Skeletal muscle tissue (tissue), 4 donors: ENCODE measurements around the gene DYRK2. TPM values are rescaled to one million over a fixed set of nuclear protein-coding genes. Genes with fewer than 3 reads are reported as not detected.

Experiments used
- H3K27ac ChIP-seq: one replicate; pipeline ENCODE4 v1.7.0; 2013; ENCODE audit warnings: mild to moderate bottlenecking, low read depth, low read length, inconsistent platforms
- H3K27me3 ChIP-seq, 3 donors: one replicate each; pipeline ENCODE4 v1.7.0; 2013; ENCODE audit warnings: low read length in 3 of 3; ENCODE audit not compliant: control insufficient read depth in 3 of 3, insufficient read depth in 3 of 3
- H3K36me3 ChIP-seq, 3 donors: one replicate each; pipeline ENCODE4 v1.7.0; 2013; ENCODE audit warnings: low read length in 3 of 3; ENCODE audit not compliant: control insufficient read depth in 3 of 3, insufficient read depth in 3 of 3
- H3K4me1 ChIP-seq, 3 donors: one replicate each; pipeline ENCODE4 v1.7.0; 2013; ENCODE audit warnings: low read length in 3 of 3, mild to moderate bottlenecking in 3 of 3; ENCODE audit not compliant: control insufficient read depth in 3 of 3, insufficient read depth in 3 of 3
- H3K4me3 ChIP-seq, 3 donors: one replicate each; pipeline ENCODE4 v1.7.0; 2013; ENCODE audit warnings: low read length in 3 of 3
- H3K9ac ChIP-seq, 3 donors: one replicate each; pipeline ENCODE4 v1.7.0; 2013; ENCODE audit warnings: low read length in 3 of 3, mild to moderate bottlenecking in 3 of 3, moderate library complexity in 2 of 3, low read depth in 1 of 3
- H3K9me3 ChIP-seq, 3 donors: one replicate each; pipeline ENCODE4 v1.7.0; 2013; ENCODE audit warnings: low read length in 3 of 3; ENCODE audit not compliant: control insufficient read depth in 3 of 3
- total RNA-seq: library from RNA; depleted of rRNA; stranded (reverse); fragments of >200 nt; gene quantifications from one replicate; pipeline ENCODE4 v1.2.3, GENCODE V29; 2014
- donor health status: Osteomylitis.

The DYRK2 gene
- total RNA-seq, 1 donor from 2014 or later = 47.0 TPM

DNA sequence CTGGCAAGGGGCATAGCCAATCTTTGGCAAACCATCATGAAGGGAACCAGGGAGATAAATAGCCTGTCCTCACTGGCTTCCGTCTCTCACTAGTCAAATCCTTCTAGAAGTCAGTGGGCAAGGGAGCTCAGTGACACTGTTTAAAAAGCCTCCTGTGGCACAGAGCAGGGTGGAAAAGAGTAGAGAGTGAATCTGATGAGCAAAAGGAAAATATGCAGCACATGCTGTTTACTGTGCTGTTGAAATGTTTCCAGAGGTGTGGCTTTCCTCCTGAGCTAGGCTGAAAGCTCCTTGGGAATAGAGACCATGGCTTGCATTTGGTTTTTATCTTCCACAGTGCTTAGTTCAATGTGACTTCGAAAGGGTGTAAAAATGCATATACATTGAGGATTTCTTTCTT, 7.7 kb upstream of the DYRK2 start:
- H3K9ac ChIP-seq = no peak overlapping the region
- H3K9me3 ChIP-seq = no peaks in the 10 kb centered on the region
- no peaks in the 10 kb centered on the region for H3K27me3 ChIP-seq
- H3K4me3 ChIP-seq = no peak overlapping the region
- H3K27ac ChIP-seq = no peak overlapping the region
- no peaks in the 10 kb centered on the region for H3K4me1 ChIP-seq
- H3K36me3 ChIP-seq = no peaks in the 10 kb centered on the region

DNA sequence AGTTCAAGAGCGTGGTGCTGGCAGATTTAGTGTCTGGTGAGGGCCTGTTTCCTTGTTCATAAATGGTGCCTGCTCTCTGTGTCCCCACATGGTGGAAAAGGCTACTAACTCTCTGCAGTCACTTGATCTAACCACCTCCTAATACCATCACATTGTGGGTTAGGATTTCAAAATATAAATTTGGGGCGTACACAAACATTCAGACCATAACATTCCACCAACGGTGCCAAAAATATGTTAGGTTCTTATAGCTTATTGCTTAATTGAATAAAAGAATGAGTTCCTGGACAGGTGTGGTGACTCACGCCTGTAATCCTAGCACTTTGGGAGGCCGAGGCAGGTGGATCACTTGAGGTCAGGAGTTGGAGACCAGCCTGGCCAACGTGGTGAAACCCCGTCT, 3.4 kb upstream of the DYRK2 start:
- Histone ChIP-seq H3K4me1 (peaks cover 6% of the 10 kb centered on the region in 3 donors), H3K4me3 (no peak overlapping the region), H3K9ac (no peak overlapping the region), H3K27ac (peak overlapping the region; percentile 21), H3K27me3 (no peaks in the 10 kb centered on the region), H3K36me3 (no peaks in the 10 kb centered on the region), H3K9me3 (no peaks in the 10 kb centered on the region)

DNA sequence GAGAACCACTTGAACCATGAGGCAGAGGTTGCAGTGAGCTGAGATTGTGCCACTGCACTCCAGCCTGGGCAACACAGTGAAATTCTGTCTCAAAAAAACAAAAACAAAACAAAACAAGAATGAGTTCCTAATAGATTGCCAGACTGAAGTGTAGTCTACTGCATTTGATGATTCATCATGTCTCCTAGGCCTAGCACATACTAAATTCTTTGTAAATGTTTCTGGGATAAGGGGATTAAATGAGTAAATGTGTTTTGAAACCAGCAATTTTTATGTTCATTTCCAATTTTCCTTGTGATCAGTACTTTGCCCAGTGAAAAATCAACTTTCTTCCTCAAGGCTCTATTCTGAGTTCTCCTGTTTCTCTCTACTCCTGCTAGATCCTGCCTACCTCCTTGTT, 2.9 kb upstream of the DYRK2 start:
- Histone ChIP-seq H3K9me3 (no peaks in the 10 kb centered on the region), H3K9ac (no peak overlapping the region)

GRCh38 chr12:67646775-67647174, 1.8 kb upstream of the DYRK2 start:
- Histone ChIP-seq H3K9ac (no peak overlapping the region), H3K4me1 (peaks cover 11 to 18% (median 15%) of the 10 kb centered on the region in 3 donors), H3K4me3 (no peak overlapping the region), H3K27me3 (no peaks in the 10 kb centered on the region), H3K27ac (peak overlapping the region; percentile 100), H3K9me3 (no peaks in the 10 kb centered on the region), H3K36me3 (peaks cover 0 to 9% (median 4%) of the 10 kb centered on the region in 3 donors)

More for the DNA sequence above, 2.9 kb upstream of the DYRK2 start:
- H3K27me3 ChIP-seq = no peaks in the 10 kb centered on the region
- peak overlapping the region; percentile 21 for H3K27ac ChIP-seq
- H3K36me3 ChIP-seq = peaks cover 0 to 2% (median 0%) of the 10 kb centered on the region in 3 donors
- peaks cover 6% of the 10 kb centered on the region in 3 donors for H3K4me1 ChIP-seq
- no peak overlapping the region for H3K4me3 ChIP-seq

DNA sequence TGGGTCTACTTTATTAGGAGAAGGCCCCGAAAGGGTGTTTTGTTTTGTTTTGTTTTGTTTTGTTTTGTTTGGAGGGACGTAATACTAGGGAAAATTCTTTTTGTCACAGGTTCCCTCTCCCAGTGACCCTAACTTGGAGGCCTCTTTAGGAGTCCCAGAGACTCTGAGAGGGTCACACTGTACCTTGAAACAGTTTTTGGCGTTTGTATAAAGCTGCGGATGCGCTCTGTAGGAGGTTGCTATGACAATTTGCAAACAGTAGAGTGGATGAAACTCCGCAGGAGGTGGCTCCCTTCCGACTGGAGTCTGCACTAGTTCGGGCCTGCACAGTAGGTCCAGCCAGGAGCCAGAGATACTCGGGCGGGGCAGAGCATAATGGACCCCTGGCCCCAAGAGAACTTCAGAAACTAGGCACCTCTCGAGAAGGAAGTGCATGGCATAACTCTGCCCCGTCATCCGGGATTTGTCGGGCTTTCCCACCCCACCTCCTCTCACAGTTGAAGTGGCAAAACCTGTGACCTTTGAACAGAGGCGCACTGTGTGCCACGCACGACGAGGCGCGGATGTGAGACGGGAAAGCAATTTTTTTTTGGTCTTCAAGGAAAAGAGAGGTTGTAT, 1.3 kb upstream of the DYRK2 start:
- H3K27me3 ChIP-seq = no peaks in the 10 kb centered on the region
- H3K4me1 ChIP-seq = peaks cover 11 to 19% (median 15%) of the 10 kb centered on the region in 3 donors
- peak overlapping the region; percentile 86 to 90 (median 89) for H3K4me3 ChIP-seq
- H3K9ac ChIP-seq = peak overlapping the region; percentile 74 to 95 (median 84)
- H3K36me3 ChIP-seq = peaks cover 0 to 9% (median 4%) of the 10 kb centered on the region in 3 donors
- H3K27ac ChIP-seq = peak overlapping the region; percentile 100
- H3K9me3 ChIP-seq = no peaks in the 10 kb centered on the region

- H3K9ac ChIP-seq = peak overlapping the region; percentile 93 to 96 (median 95)
- no peaks in the 10 kb centered on the region for H3K9me3 ChIP-seq
- no peaks in the 10 kb centered on the region for H3K27me3 ChIP-seq
- peak overlapping the region; percentile 100 for H3K27ac ChIP-seq
- H3K36me3 ChIP-seq = peaks cover 0 to 9% (median 4%) of the 10 kb centered on the region in 3 donors
- H3K4me1 ChIP-seq = peaks cover 14 to 21% (median 19%) of the 10 kb centered on the region in 3 donors
- H3K4me3 ChIP-seq = peak overlapping the region; percentile 86 to 90 (median 89)
Measured at GRCh38 chr12:67647799-67648520, 585 bp upstream of the DYRK2 start.

DNA sequence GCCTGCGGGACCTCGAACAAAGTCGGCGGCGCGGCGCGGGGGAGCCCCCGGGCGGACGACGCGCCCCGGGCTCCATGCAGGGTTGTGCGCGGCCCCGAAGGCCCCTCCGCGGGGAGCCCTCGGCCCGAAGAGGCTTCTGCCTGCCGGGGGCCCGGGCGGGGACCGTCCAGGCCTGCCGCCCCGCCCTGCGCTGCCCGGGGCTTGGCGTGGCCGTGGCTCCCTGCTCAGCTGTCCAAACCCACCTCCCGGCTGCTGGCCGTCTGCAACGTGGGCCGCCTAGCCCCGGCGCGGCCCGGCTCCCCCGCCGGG, 670 bp downstream of the DYRK2 start:
- Histone ChIP-seq H3K27me3 (no peaks in the 10 kb centered on the region), H3K36me3 (peaks cover 2 to 13% (median 4%) of the 10 kb centered on the region in 3 donors), H3K4me3 (peak overlapping the region; percentile 76 to 90 (median 82)), H3K9ac (peak overlapping the region; percentile 95), H3K9me3 (no peaks in the 10 kb centered on the region), H3K4me1 (peaks cover 26 to 31% (median 31%) of the 10 kb centered on the region in 3 donors), H3K27ac (peak overlapping the region; percentile 99)

GRCh38 chr12:67649570-67650387, 1.2 kb downstream of the DYRK2 start:
- peak overlapping the region; percentile 99 for H3K27ac ChIP-seq
- H3K4me1 ChIP-seq = peaks cover 32 to 37% (median 37%) of the 10 kb centered on the region in 3 donors
- peaks cover 2 to 13% (median 4%) of the 10 kb centered on the region in 3 donors for H3K36me3 ChIP-seq
- H3K9me3 ChIP-seq = no peaks in the 10 kb centered on the region
- H3K27me3 ChIP-seq = no peaks in the 10 kb centered on the region
- peak overlapping the region; percentile 95 for H3K9ac ChIP-seq
- peak overlapping the region; percentile 76 to 90 (median 82) for H3K4me3 ChIP-seq

DNA sequence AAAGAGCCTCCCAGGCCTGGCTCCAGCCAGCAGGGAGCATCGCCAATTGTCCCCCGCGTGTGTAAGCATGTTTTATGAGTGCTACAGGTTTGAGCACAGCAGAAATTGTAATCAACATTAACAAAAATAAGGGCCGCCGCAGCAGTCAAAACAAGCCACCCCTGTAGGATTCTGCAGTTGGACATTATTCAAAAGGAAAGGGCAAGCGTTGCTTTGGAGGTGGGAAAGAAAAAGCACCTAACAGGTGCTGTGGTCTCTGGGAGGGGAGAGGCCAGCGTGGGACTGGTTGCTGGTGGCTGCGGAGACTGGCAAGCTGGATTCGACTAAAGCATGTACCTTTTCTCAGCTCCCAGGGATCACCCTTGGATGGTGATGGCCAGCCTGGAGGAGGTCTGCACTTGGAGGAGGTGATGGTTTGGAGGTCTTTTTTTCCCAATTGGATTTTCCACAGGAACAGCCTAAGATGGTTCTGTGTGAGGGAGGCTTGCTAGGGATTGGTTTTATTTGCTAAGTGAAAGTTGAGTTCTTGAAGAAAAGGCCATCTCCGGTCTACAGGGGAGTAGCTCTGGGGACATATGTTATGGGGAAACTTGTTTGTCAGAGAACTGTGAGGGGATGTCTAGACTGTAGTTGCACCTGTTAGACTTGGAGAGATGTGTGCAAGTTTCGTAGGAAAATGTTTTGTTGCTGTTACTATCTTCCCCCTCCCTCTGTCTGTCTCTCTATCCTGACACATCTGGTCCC, 2.0 kb downstream of the DYRK2 start:
- peaks cover 2 to 13% (median 4%) of the 10 kb centered on the region in 3 donors for H3K36me3 ChIP-seq
- H3K9me3 ChIP-seq = no peaks in the 10 kb centered on the region
- no peaks in the 10 kb centered on the region for H3K27me3 ChIP-seq
- peak overlapping the region; percentile 76 to 90 (median 82) for H3K4me3 ChIP-seq
- H3K27ac ChIP-seq = peak overlapping the region; percentile 99
- peaks cover 39 to 45% (median 43%) of the 10 kb centered on the region in 3 donors for H3K4me1 ChIP-seq
- H3K9ac ChIP-seq = peak overlapping the region; percentile 95
